Pancreas (tissue), 10 donors: ENCODE measurements around the gene AMPD3. TPM values are rescaled to one million over a fixed set of nuclear protein-coding genes. Genes with fewer than 3 reads are reported as not detected.

Source experiments
- ATAC-seq, 4 donors: fragments of 200-7000 bp; cut with Tn5 transposase; one replicate each; pipeline versions ENCODE4 v1.8.0 to v1.9.1; 2020; ENCODE audit warnings: mild to moderate bottlenecking in 4 of 4, moderate library complexity in 4 of 4
- DNase-seq, 6 donors: peaks; one replicate each; pipeline ENCODE4 v3.0.0-alpha.2; 2020
- FAIRE-seq: peaks from 2 replicates; lab custom pipeline; 2012; peaks lifted over from hg19 to GRCh38; lab: Jason Lieb, UNC
- H3K27ac ChIP-seq, 4 donors: fragments of 200-600 bp; sonication (generic); 1 replicate in 3 of 4; 2 replicates in 1 of 4; pipeline versions ENCODE4 v1.5.0 to v1.8.0; 2020
- H3K27me3 ChIP-seq, 4 donors: fragments of 200-600 bp; one replicate each; pipeline ENCODE4 v1.8.0; 2021
- H3K36me3 ChIP-seq, 3 donors: fragments of 200-600 bp; sonication (generic) in 1 of 3; one replicate each; pipeline versions ENCODE4 v1.5.0 to v1.8.0; 2020 to 2021
- H3K4me1 ChIP-seq, 3 donors: fragments of 200-600 bp; one replicate each; pipeline ENCODE4 v1.8.0; 2021
- H3K4me3 ChIP-seq, 4 donors: fragments of 200-600 bp; sonication (generic) in 2 of 4; one replicate each; pipeline versions ENCODE4 v1.5.0 to v1.8.0; 2020 to 2021
- H3K9me3 ChIP-seq, 4 donors: fragments of 200-600 bp; one replicate each; pipeline ENCODE4 v1.8.0; 2021
- CTCF ChIP-seq, 4 donors: fragments of 200-600 bp; sonication (generic) in 3 of 4; IDR thresholded peaks; one replicate each; pipeline versions ENCODE4 v1.5.0 to v1.8.0; 2021; ENCODE audit warnings: antibody characterized with exemption in 4 of 4
- WGBS, 2 donors: extraction: QIAGEN DNeasy Blood & Tissue Kit; methylation state at CpG; one replicate each; pipeline ENCODE4 v1.1.7; 2013; 5-methylcytosine and 5-hydroxymethylcytosine counted together
- intact Hi-C, 3 donors: fragments of 100-400 bp; cut with DNase I; formaldehyde crosslinking; loops; one replicate each; pipeline versions ENCODE4 v1.11.1 to v1.14.2; 2022
- polyA plus RNA-seq, 2 donors: library from polyadenylated mRNA; stranded (reverse); fragments of 200-250 nt; gene quantifications; one replicate each; pipeline ENCODE4 v1.2.3, GENCODE V29; 2013
- total RNA-seq, 6 donors: library from RNA; stranded (reverse); fragmentation: NEBNext Ultra II Directional in 4 of 6; extraction: Animal tissue kit (Norgen Biotek cat#: 25700) in 4 of 6; gene quantifications; one replicate each; pipeline versions ENCODE4 v1.2.1 to v1.2.4, GENCODE V29; 2021 to 2023
- donor health status: healthy with polysubstance abuse.
- donor health status: DM: no; HTN: no; CAD: no; lungs with moderate emphysema.
- donor health status: DM: no; HTN: no; CAD: no.
- donor health status: control.
- donor health status: control.
- donor health status: Bipolar disorder and iron deficiency.
- donor health status: DM: yes; HTN: yes; CAD: no.
- donor health status: DM: no; HTN: no; CAD: no.
- donor health status: DM: no; HTN: no; CAD: no.
- donor health status: DM: yes; HTN: yes; CAD: no.

Gene AMPD3
- total and polyA plus RNA-seq, 8 donors, result 2.7 to 10.0 (median 3.7) TPM

DNA sequence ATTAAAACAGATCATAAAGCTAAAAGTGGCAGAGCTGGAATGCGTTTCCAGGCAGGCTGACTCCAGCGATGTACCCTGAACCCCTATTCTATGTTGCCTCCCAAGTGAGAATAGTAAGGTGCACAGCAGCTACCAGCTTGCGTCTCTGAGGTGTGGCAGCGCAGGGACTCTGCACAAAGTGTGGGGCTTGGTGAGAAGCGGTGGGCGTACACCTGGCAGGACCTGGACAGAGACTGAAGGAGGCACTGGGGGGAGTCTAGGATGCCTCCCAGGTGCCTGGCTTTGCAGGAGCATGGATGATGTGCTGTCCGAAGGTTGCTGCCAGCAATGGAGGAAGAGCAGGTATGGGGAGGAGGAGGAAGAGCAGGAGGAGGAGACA, 42.9 kb downstream of the AMPD3 start:
- Histone ChIP-seq H3K27ac (no peak overlapping the region), H3K27me3 (no peaks in the 10 kb centered on the region), H3K9me3 (no peaks in the 10 kb centered on the region), H3K4me3 (no peak overlapping the region), H3K4me1 (no peaks in the 10 kb centered on the region), H3K36me3 (peaks cover 0 to 4% (median 0%) of the 10 kb centered on the region in 3 donors)
- WGBS, 2 donors, result 88 to 93% methylated on average over 7 of the region's 7 CpGs
- TF ChIP-seq CTCF (IDR thresholded peaks at IDR 0.05), result no peak
- ATAC-seq (no peak), FAIRE-seq (no peak), DNase-seq (no peak)
- intact Hi-C loops, result no loop called here

- WGBS, 2 donors, result 82 to 84% methylated on average over 10 of the region's 10 CpGs
- intact Hi-C loops, result no loop called here
- Histone ChIP-seq H3K27me3 (no peaks in the 10 kb centered on the region), H3K36me3 (peaks cover 0 to 3% (median 0%) of the 10 kb centered on the region in 3 donors), H3K4me3 (no peak overlapping the region), H3K4me1 (no peaks in the 10 kb centered on the region), H3K27ac (no peak overlapping the region), H3K9me3 (no peaks in the 10 kb centered on the region)
- FAIRE-seq, result no peak
- no peak for TF ChIP-seq CTCF (IDR thresholded peaks at IDR 0.05)
- no peak for DNase-seq
- no peak for ATAC-seq
Measured at GRCh38 chr11:10498426-10499250, 43.6 kb downstream of the AMPD3 start.

GRCh38 chr11:10499452-10499851, 44.4 kb downstream of the AMPD3 start:
- Histone ChIP-seq H3K4me3 (no peak overlapping the region), H3K27me3 (no peaks in the 10 kb centered on the region), H3K27ac (no peak overlapping the region), H3K36me3 (no peaks in the 10 kb centered on the region), H3K4me1 (no peaks in the 10 kb centered on the region), H3K9me3 (no peaks in the 10 kb centered on the region)
- no peak for DNase-seq
- WGBS, 2 donors, result 92 to 96% methylated on average over 5 of the region's 5 CpGs
- ATAC-seq, result no peak
- intact Hi-C loops, result no loop called here
- TF ChIP-seq CTCF (IDR thresholded peaks at IDR 0.05), result no peak
- FAIRE-seq, result no peak

DNA sequence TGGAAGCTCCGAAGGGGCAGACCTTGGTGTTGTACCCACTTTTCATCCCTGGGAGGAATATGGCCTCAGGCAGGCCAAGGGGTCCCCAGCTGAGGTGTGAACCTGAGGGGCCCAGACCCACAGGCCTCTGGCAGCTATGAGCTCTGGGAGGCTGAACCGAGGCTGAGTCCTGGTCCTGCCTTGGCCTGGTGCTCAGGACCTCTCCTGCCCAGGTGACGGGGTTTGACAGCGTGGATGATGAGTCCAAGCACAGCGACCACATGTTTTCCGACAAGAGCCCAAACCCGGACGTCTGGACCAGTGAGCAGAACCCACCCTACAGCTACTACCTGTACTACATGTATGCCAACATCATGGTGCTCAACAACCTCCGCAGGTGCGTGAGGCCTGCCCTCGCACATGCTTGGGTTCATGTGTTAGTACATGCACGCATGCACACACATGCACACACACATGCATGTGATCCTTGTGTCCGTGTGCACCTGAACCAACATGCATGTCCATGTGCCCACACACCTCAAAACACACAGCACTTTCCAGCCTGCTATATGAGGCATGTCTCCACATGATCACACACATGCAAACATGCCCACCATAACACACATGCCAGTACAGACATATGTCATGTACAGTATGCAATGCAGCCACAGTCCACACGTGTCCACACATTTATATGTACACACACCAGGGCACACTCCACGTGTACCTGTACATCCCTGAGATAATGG, 45.0 kb downstream of the AMPD3 start:
- no peak for TF ChIP-seq CTCF (IDR thresholded peaks at IDR 0.05)
- no peak for ATAC-seq
- FAIRE-seq, result no peak
- Histone ChIP-seq H3K36me3 (no peaks in the 10 kb centered on the region), H3K27ac (no peak overlapping the region), H3K4me1 (no peaks in the 10 kb centered on the region), H3K27me3 (no peaks in the 10 kb centered on the region), H3K4me3 (no peak overlapping the region), H3K9me3 (no peaks in the 10 kb centered on the region)
- WGBS, 2 donors, result 89 to 93% methylated on average over 15 of the region's 15 CpGs
- no peak for DNase-seq
- intact Hi-C loops, result no loop called here
